ENCODE measurements around the gene F11.
"Not testable (repeated sequence)": the region's sequence is repeated elsewhere in the genome, so short reads cannot be mapped to it uniquely, and the experiment has no call there.

Gene F11

DNA sequence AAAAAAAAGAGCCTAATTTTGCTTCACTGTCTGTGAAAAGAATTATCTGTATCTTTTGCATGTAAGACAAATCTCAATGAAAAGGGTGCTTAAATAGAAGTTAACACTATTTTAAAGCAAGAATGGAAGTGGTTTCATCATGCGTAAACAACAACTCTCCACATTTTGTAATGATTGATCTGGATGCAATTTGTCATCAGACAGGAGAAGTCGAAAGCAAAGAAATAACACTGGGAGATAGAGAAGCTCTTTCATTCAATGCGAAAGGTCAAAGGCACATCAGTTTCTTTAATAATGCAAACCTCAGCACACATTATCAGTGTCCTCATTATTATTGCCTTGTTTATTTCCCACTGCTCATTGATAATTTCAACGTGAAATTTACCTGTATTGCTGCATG, 29.9 kb upstream of the F11 start:
- Histone ChIP-seq H3K4me3 (ENCODE audit: low read depth in 1 of 2, low read length in 2 of 2) (no peak overlapping the region), H3K4me1 (ENCODE audit: control insufficient read depth in 1 of 2, insufficient read depth in 2 of 2, low read length in 2 of 2) (no peaks in the 10 kb centered on the region), H3K27ac (ENCODE audit: low read length) (no peak overlapping the region), H3K9me3 (ENCODE audit: control insufficient read depth in 1 of 2, low read length in 2 of 2) (no peaks in the 10 kb centered on the region), H3K27me3 (ENCODE audit: low read depth, low read length) (no peaks in the 10 kb centered on the region), H3K36me3 (ENCODE audit: control insufficient read depth in 1 of 2, insufficient read depth in 2 of 2, low read length in 2 of 2) (peaks cover 0 to 3% of the 10 kb centered on the region in 2 donors)

DNA sequence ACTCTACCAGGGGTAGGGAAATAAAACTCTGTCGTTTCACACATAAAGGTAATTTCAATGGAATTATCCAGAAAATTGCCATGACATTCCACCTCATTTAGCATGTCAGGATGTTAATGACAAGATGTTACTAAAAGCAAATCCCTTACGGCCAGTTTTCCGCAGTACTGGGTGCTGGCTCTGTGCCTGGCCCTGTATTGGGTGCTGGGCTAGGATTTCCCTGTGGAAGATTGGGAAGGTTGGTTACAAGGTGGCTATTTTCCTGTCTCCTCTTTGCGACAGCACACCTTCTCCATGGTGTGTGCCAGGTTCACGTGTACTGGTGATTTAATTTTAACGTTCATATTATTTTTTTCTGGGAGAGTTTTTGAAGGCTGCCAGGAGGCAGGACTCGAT, 25.5 kb upstream of the F11 start:
- peaks cover 0 to 3% of the 10 kb centered on the region in 2 donors for H3K36me3 ChIP-seq (ENCODE audit: control insufficient read depth in 1 of 2, insufficient read depth in 2 of 2, low read length in 2 of 2)
- no peaks in the 10 kb centered on the region for H3K9me3 ChIP-seq (ENCODE audit: control insufficient read depth in 1 of 2, low read length in 2 of 2)
- H3K4me3 ChIP-seq (ENCODE audit: low read depth in 1 of 2, low read length in 2 of 2) = no peak overlapping the region
- H3K27me3 ChIP-seq (ENCODE audit: low read depth, low read length) = no peaks in the 10 kb centered on the region
- no peak overlapping the region for H3K27ac ChIP-seq (ENCODE audit: low read length)
- no peaks in the 10 kb centered on the region for H3K4me1 ChIP-seq (ENCODE audit: control insufficient read depth in 1 of 2, insufficient read depth in 2 of 2, low read length in 2 of 2)

DNA sequence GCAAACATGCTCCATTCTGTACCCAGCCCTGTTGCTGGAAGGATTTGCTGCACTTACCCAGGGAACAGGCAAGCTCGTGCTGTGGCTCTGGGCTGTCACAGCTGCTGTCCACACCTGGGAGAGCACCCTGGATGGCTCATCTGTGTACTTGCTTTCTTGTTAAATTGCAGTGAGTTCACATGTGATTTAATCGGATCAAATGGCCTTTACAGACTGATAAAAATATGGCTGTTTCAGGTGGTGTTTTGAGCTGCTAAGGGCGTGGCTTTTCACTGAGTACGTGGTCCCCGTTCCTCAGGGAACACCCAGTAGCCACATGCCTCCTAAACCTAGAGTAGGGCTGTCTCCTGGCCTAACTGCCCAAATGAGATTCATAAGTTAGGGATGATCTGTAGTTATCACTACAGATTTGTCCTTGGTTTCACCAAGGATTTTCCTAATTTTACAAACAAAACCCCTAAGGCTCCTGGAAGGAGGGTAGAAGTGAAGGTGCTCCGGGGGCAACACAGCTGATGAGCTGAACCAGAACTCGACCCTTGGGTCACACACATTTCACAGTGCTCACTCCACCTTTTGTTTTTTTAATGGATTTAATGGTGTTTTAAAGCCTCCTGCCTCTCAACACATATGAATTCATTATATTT, 25.0 kb upstream of the F11 start:
- Histone ChIP-seq H3K9me3 (ENCODE audit: control insufficient read depth in 1 of 2, low read length in 2 of 2) (no peaks in the 10 kb centered on the region), H3K27me3 (ENCODE audit: low read depth, low read length) (no peaks in the 10 kb centered on the region), H3K4me1 (ENCODE audit: control insufficient read depth in 1 of 2, insufficient read depth in 2 of 2, low read length in 2 of 2) (no peaks in the 10 kb centered on the region), H3K27ac (ENCODE audit: low read length) (no peak overlapping the region), H3K4me3 (ENCODE audit: low read depth in 1 of 2, low read length in 2 of 2) (no peak overlapping the region), H3K36me3 (ENCODE audit: control insufficient read depth in 1 of 2, insufficient read depth in 2 of 2, low read length in 2 of 2) (peaks cover 0 to 3% of the 10 kb centered on the region in 2 donors)

DNA sequence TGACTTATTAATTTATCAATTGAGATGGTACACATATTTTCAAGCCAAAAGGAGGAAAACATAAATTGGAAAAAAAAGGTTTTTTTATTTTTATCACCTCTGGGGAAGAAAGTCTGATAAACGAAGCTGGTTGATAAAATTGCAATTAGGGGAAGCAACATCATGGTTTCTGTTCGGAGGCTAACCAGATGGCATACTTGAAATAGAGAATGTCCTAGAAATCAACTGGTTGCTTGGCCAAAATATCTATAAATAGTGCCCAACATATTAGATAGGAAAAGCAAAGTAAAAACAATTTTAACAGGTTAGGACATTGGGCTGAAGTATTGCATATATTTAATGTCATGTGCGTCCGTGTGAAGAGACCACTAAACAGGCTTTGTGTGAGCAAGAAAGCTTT, 24.4 kb upstream of the F11 start:
- no peaks in the 10 kb centered on the region for H3K9me3 ChIP-seq (ENCODE audit: control insufficient read depth in 1 of 2, low read length in 2 of 2)
- H3K4me3 ChIP-seq (ENCODE audit: low read depth in 1 of 2, low read length in 2 of 2) = no peak overlapping the region
- H3K36me3 ChIP-seq (ENCODE audit: control insufficient read depth in 1 of 2, insufficient read depth in 2 of 2, low read length in 2 of 2) = peaks cover 0 to 3% of the 10 kb centered on the region in 2 donors
- no peak overlapping the region for H3K27ac ChIP-seq (ENCODE audit: low read length)
- H3K27me3 ChIP-seq (ENCODE audit: low read depth, low read length) = no peaks in the 10 kb centered on the region
- no peaks in the 10 kb centered on the region for H3K4me1 ChIP-seq (ENCODE audit: control insufficient read depth in 1 of 2, insufficient read depth in 2 of 2, low read length in 2 of 2)

DNA sequence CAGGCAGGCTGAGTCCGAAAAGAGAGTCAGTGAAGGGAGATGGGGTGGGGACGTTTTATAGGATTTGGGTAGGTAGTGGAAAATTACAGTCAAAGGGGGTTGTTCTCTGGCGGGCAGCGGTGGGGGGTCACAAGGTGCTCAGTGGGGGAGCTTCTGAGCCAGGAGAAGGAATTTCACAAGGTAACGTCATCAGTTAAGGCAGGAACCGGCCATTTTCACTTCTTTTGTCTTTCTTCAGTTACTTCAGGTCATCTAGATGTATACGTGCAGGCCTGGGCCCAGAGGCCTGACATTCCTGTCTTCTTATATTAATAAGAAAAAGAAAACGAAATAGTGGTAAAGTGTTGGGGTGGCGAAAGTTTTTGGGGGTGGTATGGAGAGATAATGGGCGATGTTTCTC, 24.0 kb upstream of the F11 start:
- not testable (repeated sequence) for H3K4me1 ChIP-seq (ENCODE audit: control insufficient read depth in 1 of 2, insufficient read depth in 2 of 2, low read length in 2 of 2); H3K27ac ChIP-seq (ENCODE audit: low read length); H3K4me3 ChIP-seq (ENCODE audit: low read depth in 1 of 2, low read length in 2 of 2); H3K27me3 ChIP-seq (ENCODE audit: low read depth, low read length); H3K36me3 ChIP-seq (ENCODE audit: control insufficient read depth in 1 of 2, insufficient read depth in 2 of 2, low read length in 2 of 2); H3K9me3 ChIP-seq (ENCODE audit: control insufficient read depth in 1 of 2, low read length in 2 of 2)

DNA sequence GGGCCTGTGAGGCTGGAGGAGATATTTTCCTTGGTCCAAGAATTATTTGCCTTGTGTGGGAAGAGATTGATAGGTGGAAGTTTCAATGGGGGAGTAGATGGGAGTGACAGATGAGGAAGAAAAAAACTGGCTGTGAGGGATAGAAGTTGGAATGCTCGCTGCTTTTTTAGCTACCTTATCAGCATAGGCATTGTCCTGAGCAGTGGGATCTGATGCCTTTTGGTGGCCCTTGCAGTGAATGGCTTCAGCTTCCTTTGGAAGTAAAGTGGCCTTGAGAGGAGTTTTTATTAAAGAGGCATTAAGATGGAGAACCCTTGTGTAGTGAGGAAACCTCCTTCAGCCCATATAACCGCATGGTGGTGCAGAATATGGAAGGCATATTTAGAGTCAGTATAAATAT, 22.7 kb upstream of the F11 start:
- Histone ChIP-seq H3K4me1 (ENCODE audit: control insufficient read depth in 1 of 2, insufficient read depth in 2 of 2, low read length in 2 of 2) (no peaks in the 10 kb centered on the region), H3K27me3 (ENCODE audit: low read depth, low read length) (no peaks in the 10 kb centered on the region), H3K9me3 (ENCODE audit: control insufficient read depth in 1 of 2, low read length in 2 of 2) (no peaks in the 10 kb centered on the region), H3K36me3 (ENCODE audit: control insufficient read depth in 1 of 2, insufficient read depth in 2 of 2, low read length in 2 of 2) (peaks cover 0 to under 1% of the 10 kb centered on the region in 2 donors), H3K27ac (ENCODE audit: low read length) (no peak overlapping the region), H3K4me3 (ENCODE audit: low read depth in 1 of 2, low read length in 2 of 2) (no peak overlapping the region)

DNA sequence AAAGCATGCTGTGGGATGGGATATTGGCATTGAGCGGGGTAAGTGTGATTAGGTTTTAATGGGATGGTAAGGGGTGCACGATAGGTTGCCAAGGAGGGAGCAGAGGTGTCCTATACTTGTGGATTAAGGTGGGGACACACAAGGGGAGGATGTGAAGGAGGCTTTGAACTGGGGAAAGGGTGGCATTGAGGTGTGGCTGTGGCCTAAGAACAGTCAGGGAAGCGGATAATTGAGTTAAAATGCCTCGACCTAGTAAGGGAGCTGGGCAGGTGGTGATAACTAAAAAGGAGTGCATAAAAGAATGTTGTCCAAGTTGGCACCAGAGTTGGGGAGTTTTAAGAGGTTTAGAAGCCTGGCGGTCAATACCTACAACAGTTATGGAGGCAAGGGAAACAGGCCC, 21.2 kb upstream of the F11 start:
- no peaks in the 10 kb centered on the region for H3K27me3 ChIP-seq (ENCODE audit: low read depth, low read length)

DNA sequence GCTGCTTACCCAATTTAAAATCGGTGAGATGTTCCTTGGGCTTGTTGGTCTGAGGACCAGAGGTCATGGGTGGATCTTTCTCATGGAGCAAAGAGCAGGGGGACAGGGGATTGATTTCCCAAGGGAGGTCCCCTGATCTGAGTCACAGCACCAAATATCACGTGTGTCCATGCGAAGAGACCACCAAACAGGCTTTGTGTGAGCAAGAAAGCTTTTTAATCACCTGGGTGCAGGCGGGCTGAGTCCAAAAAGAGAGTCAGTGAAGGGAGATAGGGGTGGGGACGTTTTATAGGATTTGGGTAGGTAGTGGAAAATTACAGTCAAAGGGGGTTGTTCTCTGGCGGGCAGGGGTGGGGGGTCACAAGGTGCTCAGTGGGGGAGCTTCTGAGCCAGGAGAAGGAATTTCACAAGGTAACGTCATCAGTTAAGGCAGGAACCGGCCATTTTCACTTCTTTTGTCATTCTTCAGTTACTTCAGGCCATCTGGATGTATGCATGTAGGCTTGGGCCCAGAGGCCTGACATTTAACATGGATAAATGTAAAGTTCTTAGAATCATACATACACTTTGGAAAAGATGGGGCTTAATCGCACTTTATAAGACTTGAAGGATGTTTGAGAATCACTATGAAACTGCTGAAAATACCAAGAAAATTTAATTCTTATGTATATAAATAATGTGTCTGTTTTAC, 18.8 kb upstream of the F11 start:
- H3K27ac ChIP-seq (ENCODE audit: low read length); H3K4me1 ChIP-seq (ENCODE audit: control insufficient read depth in 1 of 2, insufficient read depth in 2 of 2, low read length in 2 of 2); H3K27me3 ChIP-seq (ENCODE audit: low read depth, low read length); H3K4me3 ChIP-seq (ENCODE audit: low read depth in 1 of 2, low read length in 2 of 2); H3K36me3 ChIP-seq (ENCODE audit: control insufficient read depth in 1 of 2, insufficient read depth in 2 of 2, low read length in 2 of 2); H3K9me3 ChIP-seq (ENCODE audit: control insufficient read depth in 1 of 2, low read length in 2 of 2): not testable (repeated sequence)

More for the DNA sequence above, 21.2 kb upstream of the F11 start:
- H3K9me3 ChIP-seq (ENCODE audit: control insufficient read depth in 1 of 2, low read length in 2 of 2) = no peaks in the 10 kb centered on the region
- H3K36me3 ChIP-seq (ENCODE audit: control insufficient read depth in 1 of 2, insufficient read depth in 2 of 2, low read length in 2 of 2) = no peaks in the 10 kb centered on the region
- H3K4me1 ChIP-seq (ENCODE audit: control insufficient read depth in 1 of 2, insufficient read depth in 2 of 2, low read length in 2 of 2) = no peaks in the 10 kb centered on the region
- H3K27ac ChIP-seq (ENCODE audit: low read length) = no peak overlapping the region
- H3K4me3 ChIP-seq (ENCODE audit: low read depth in 1 of 2, low read length in 2 of 2) = no peak overlapping the region

DNA sequence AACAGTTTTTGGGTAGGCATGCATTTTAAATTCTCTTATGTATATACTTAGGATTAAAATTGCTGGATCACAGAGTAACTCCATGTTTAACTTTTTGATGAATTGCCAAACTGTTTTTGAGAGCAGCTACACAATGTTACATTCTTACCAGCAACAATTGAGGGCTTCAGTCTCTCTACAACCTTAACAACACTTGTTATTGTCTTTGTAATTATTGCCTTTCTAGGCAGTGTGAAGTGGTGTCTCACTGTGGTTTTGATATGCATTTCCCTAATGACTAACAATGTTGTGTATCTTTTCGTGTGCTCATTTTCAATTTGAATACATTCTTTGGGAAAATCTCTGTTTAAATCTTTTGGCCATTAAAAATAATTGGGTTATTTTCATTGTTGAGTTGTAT, 17.3 kb upstream of the F11 start:
- Histone ChIP-seq H3K36me3 (ENCODE audit: control insufficient read depth in 1 of 2, insufficient read depth in 2 of 2, low read length in 2 of 2) (peaks cover 0 to 11% of the 10 kb centered on the region in 2 donors), H3K27me3 (ENCODE audit: low read depth, low read length) (no peaks in the 10 kb centered on the region), H3K4me1 (ENCODE audit: control insufficient read depth in 1 of 2, insufficient read depth in 2 of 2, low read length in 2 of 2) (no peaks in the 10 kb centered on the region), H3K27ac (ENCODE audit: low read length) (no peak overlapping the region), H3K9me3 (ENCODE audit: control insufficient read depth in 1 of 2, low read length in 2 of 2) (no peaks in the 10 kb centered on the region), H3K4me3 (ENCODE audit: low read depth in 1 of 2, low read length in 2 of 2) (no peak overlapping the region)

DNA sequence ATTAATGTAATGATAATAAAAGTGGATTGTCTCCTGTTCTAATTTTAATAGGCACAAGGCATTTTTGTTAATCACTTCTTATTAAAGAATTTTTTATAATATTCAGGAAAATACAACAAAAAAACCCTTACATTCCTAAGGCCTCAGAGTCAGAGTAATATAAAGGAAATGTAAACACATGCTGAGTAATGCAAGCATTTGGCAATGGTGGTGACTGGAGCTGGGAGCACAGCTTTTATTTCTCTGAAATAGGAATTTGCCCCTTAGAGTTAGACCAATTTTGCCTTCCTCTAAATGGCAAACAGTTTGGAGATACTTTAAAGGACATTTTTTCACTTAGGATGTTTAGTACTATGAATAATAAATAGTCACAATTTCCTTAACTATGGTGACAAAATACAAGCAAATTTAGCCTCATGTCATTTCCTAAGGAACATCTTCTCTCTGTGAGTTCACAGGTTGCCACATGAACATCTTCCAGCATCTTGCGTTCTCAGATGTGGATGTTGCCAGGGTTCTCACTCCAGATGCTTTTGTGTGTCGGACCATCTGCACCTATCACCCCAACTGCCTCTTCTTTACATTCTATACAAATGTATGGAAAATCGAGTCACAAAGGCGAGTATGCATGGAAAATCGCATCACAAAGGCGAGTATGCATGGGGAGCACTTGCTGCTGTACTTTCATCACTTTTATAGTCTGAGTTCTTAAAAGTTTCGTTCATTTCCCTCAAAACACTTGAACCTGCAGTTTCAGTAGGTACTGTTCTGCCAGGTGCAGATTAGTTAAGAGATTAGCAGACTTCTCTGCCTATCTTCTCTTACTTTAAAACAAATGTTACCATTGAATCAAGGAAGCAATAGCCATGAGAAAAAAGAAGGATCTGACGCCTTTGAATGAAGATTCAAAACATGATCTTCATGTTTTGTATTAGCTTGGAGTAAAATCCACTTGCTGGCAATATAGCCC, 15.9 kb upstream of the F11 start:
- H3K27ac ChIP-seq (ENCODE audit: low read length) = no peak overlapping the region
- H3K4me3 ChIP-seq (ENCODE audit: low read depth in 1 of 2, low read length in 2 of 2) = no peak overlapping the region
- no peaks in the 10 kb centered on the region for H3K4me1 ChIP-seq (ENCODE audit: control insufficient read depth in 1 of 2, insufficient read depth in 2 of 2, low read length in 2 of 2)
- H3K27me3 ChIP-seq (ENCODE audit: low read depth, low read length) = no peaks in the 10 kb centered on the region
- peaks cover 0 to 11% of the 10 kb centered on the region in 2 donors for H3K36me3 ChIP-seq (ENCODE audit: control insufficient read depth in 1 of 2, insufficient read depth in 2 of 2, low read length in 2 of 2)
- no peaks in the 10 kb centered on the region for H3K9me3 ChIP-seq (ENCODE audit: control insufficient read depth in 1 of 2, low read length in 2 of 2)

DNA sequence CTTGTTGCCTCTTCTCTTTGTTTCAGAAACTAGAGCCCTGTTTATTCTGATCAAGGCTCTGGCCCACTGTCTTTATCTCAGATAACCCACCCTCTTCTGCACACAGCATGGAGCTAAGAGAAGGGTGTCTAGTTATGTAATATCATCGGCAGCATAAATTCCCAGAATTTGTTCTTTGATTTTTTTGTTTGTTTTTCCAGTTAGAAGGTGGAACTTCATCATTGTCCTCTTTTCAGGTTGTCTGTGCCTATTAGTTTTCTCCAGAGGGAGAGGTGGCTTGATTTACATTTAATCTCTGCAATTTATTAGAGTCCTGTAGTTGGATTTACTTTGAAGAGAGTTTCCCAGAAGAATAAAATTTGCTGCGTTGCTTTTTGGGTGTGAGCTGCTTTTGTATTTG, 15.2 kb upstream of the F11 start:
- Histone ChIP-seq H3K9me3 (ENCODE audit: control insufficient read depth in 1 of 2, low read length in 2 of 2) (no peaks in the 10 kb centered on the region), H3K27ac (ENCODE audit: low read length) (no peak overlapping the region), H3K4me3 (ENCODE audit: low read depth in 1 of 2, low read length in 2 of 2) (no peak overlapping the region), H3K27me3 (ENCODE audit: low read depth, low read length) (no peaks in the 10 kb centered on the region), H3K4me1 (ENCODE audit: control insufficient read depth in 1 of 2, insufficient read depth in 2 of 2, low read length in 2 of 2) (no peaks in the 10 kb centered on the region), H3K36me3 (ENCODE audit: control insufficient read depth in 1 of 2, insufficient read depth in 2 of 2, low read length in 2 of 2) (peaks cover 0 to 11% of the 10 kb centered on the region in 2 donors)
